ENCODE results near the gene RUVBL1. TPM values are rescaled to one million over a fixed set of nuclear protein-coding genes. Genes with fewer than 3 reads are reported as not detected.

RUVBL1 gene
- total and polyA plus RNA-seq, 2 experiments from 2014 or later, result 29.7 to 33.5 TPM

GRCh38 chr3:128062033-128062745 is 61.4 kb downstream of the RUVBL1 start:
- Histone ChIP-seq H3K9me2 (replicated peaks; ENCODE audit: insufficient read depth) (no peaks in the 10 kb centered on the region), H3K4me1 (ENCODE audit: insufficient read depth) (no peaks in the 10 kb centered on the region), H3K36me3 (replicated peaks; ENCODE audit: insufficient read depth, low read depth) (peaks cover 6% of the 10 kb centered on the region), H3K4me3 (no peak overlapping the region), H3K4me2 (no peak overlapping the region), H3K79me2 (peaks cover 29% of the 10 kb centered on the region), H3K9me3 (ENCODE audit: low read depth) (no peaks in the 10 kb centered on the region), H3K27me3 (no peaks in the 10 kb centered on the region), H4K20me1 (ENCODE audit: insufficient read depth, poor library complexity, severe bottlenecking) (peaks cover 22% of the 10 kb centered on the region), H3K27ac (no peak overlapping the region), H2AFZ (no peak overlapping the region)
- no peak for DNase-seq (ENCODE audit: low spot score)
- TF ChIP-seq EZH2phosphoT487 (IDR thresholded peaks at IDR 0.05; ENCODE audit: low read depth, severe bottlenecking, unreplicated experiment) (no peak), EZH2 (IDR thresholded peaks at IDR 0.05; ENCODE audit: borderline replicate concordance) (no peak)
- TF ChIP-seq, protein P1, sequence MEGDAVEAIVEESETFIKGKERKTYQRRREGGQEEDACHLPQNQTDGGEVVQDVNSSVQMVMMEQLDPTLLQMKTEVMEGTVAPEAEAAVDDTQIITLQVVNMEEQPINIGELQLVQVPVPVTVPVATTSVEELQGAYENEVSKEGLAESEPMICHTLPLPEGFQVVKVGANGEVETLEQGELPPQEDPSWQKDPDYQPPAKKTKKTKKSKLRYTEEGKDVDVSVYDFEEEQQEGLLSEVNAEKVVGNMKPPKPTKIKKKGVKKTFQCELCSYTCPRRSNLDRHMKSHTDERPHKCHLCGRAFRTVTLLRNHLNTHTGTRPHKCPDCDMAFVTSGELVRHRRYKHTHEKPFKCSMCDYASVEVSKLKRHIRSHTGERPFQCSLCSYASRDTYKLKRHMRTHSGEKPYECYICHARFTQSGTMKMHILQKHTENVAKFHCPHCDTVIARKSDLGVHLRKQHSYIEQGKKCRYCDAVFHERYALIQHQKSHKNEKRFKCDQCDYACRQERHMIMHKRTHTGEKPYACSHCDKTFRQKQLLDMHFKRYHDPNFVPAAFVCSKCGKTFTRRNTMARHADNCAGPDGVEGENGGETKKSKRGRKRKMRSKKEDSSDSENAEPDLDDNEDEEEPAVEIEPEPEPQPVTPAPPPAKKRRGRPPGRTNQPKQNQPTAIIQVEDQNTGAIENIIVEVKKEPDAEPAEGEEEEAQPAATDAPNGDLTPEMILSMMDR (IDR thresholded peaks at IDR 0.05; ENCODE audit: poor library complexity), result no peak
- WGBS (ENCODE audit: low lambda C conversion rate, missing lambda C conversion rate), result 82% methylated on average over 8 of the region's 8 CpGs

DNA sequence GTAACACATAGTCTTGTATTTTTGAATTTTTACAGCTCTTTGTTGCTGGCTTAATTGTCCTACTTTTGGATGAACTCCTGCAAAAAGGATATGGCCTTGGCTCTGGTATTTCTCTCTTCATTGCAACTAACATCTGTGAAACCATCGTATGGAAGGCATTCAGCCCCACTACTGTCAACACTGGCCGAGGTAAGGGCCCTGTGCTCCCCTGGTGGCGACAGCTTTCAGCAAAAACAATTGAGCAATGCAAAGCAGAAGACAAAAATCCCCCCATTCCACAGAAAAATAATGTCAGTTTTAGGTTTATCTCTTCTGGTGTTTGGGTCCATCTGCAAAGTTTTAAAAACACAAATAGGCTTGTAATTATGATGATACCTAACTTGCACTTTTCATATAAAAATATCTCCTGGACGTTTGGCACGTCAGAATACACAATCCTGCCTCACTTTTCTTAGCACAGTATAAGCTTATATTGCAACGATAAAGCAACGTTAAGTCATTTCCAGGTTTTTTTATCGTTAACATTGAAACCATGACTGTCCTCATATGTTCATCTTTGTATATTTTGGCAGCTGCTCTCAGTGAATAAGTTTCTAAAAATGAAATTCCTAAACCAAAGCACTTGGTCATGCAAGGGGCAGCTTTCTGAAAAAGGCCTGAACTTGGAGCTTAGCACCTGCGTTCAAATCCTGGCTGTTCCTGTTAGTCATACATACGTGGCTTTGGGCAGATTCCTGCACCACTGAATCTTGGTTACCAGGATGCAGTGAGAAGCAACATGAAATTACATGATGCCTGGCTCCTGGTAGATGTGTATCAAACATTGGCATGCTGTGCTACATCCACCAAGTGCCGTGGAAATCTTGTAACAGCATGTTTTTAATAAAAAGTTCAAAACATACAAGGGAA is 62.9 kb downstream of the RUVBL1 start:
- TF ChIP-seq EZH2 (IDR thresholded peaks at IDR 0.05; ENCODE audit: borderline replicate concordance) (no peak), EZH2phosphoT487 (IDR thresholded peaks at IDR 0.05; ENCODE audit: low read depth, severe bottlenecking, unreplicated experiment) (no peak)
- TF ChIP-seq, protein P1 (IDR thresholded peaks at IDR 0.05; ENCODE audit: poor library complexity), result no peak
- H3K4me2 ChIP-seq, result no peak overlapping the region
- peaks cover 44% of the 10 kb centered on the region for H3K79me2 ChIP-seq
- H2AFZ ChIP-seq, result no peak overlapping the region
- peaks cover under 1% of the 10 kb centered on the region for H3K4me1 ChIP-seq (ENCODE audit: insufficient read depth)
- H3K27me3 ChIP-seq, result no peaks in the 10 kb centered on the region
- no peaks in the 10 kb centered on the region for H3K9me2 ChIP-seq (replicated peaks; ENCODE audit: insufficient read depth)
- H3K36me3 ChIP-seq (replicated peaks; ENCODE audit: insufficient read depth, low read depth), result peaks cover 6% of the 10 kb centered on the region
- no peaks in the 10 kb centered on the region for H3K9me3 ChIP-seq (ENCODE audit: low read depth)
- whole genome bisulfite sequencing (ENCODE audit: low lambda C conversion rate, missing lambda C conversion rate), result 90% methylated on average over 11 of the region's 11 CpGs
- no peak overlapping the region for H3K27ac ChIP-seq
- no peak overlapping the region for H3K4me3 ChIP-seq
- peaks cover 30% of the 10 kb centered on the region for H4K20me1 ChIP-seq (ENCODE audit: insufficient read depth, poor library complexity, severe bottlenecking)
- DNase-seq (ENCODE audit: low spot score), result no peak

GRCh38 chr3:128056258-128056657 is 67.4 kb downstream of the RUVBL1 start:
- Histone ChIP-seq H3K27ac (no peak overlapping the region), H3K4me2 (no peak overlapping the region), H3K36me3 (replicated peaks; ENCODE audit: insufficient read depth, low read depth) (peaks cover 6% of the 10 kb centered on the region)

More at GRCh38 chr3:128056258-128056657, 67.4 kb downstream of the RUVBL1 start:
- no peak for DNase-seq (ENCODE audit: low spot score)
- Histone ChIP-seq H3K9me3 (ENCODE audit: low read depth) (no peaks in the 10 kb centered on the region), H3K27me3 (no peaks in the 10 kb centered on the region), H3K4me1 (ENCODE audit: insufficient read depth) (peaks cover 21% of the 10 kb centered on the region), H3K9me2 (replicated peaks; ENCODE audit: insufficient read depth) (no peaks in the 10 kb centered on the region), H3K79me2 (peaks cover 73% of the 10 kb centered on the region), H4K20me1 (ENCODE audit: insufficient read depth, poor library complexity, severe bottlenecking) (peaks cover 42% of the 10 kb centered on the region), H2AFZ (no peak overlapping the region), H3K4me3 (no peak overlapping the region)
- WGBS (ENCODE audit: low lambda C conversion rate, missing lambda C conversion rate), result 64% methylated on average over 4 of the region's 4 CpGs
- TF ChIP-seq, protein P1 (IDR thresholded peaks at IDR 0.05; ENCODE audit: poor library complexity), result no peak
- no peak for TF ChIP-seq EZH2 (IDR thresholded peaks at IDR 0.05; ENCODE audit: borderline replicate concordance)
- TF ChIP-seq EZH2phosphoT487 (IDR thresholded peaks at IDR 0.05; ENCODE audit: low read depth, severe bottlenecking, unreplicated experiment), result no peak

Data from hepatocyte (in vitro differentiated cells).